K562 (cell line): ENCODE measurements around the gene CBFA2T3. TPM values are rescaled to one million over a fixed set of nuclear protein-coding genes. Genes with fewer than 3 reads are reported as not detected.
A peak's percentile ranks its signal among the peaks of the same experiment; 100 is the strongest.

ENCODE experiments used
- ATF1 ChIP-seq, 2 experiments: fragments of 450-650 bp in 1 of 2; IDR thresholded peaks; 2 replicates each; pipeline ENCODE4 v1.6.1; 2016; ENCODE audit warnings: missing compliant biosample characterization in 1 of 2, missing genetic modification characterization in 1 of 2
- BCLAF1 ChIP-seq, 2 experiments: fragments of 450-650 bp in 1 of 2; IDR thresholded peaks; 2 replicates each; pipeline ENCODE4 v1.6.1; 2011 to 2017; ENCODE audit warnings: low read depth in 2 of 2, antibody characterized with exemption in 1 of 2, borderline replicate concordance in 1 of 2, low read length in 1 of 2, mild to moderate bottlenecking in 1 of 2, mixed read lengths in 1 of 2; ENCODE audit not compliant: control insufficient read depth in 1 of 2
- CGGBP1 ChIP-seq: fragments of 250-450 bp; sonication (Bioruptor Pico); IDR thresholded peaks from 2 replicates; pipeline ENCODE4 v1.9.0; 2021; ENCODE audit warnings: mild to moderate bottlenecking
- CREM ChIP-seq: IDR thresholded peaks from 2 replicates; pipeline ENCODE4 v1.6.1; 2014; ENCODE audit warnings: antibody characterized with exemption, low read depth
- CSDE1 ChIP-seq, 2 experiments: fragments of 450-650 bp; IDR thresholded peaks; 2 replicates each; pipeline ENCODE4 v1.6.1; 2016; ENCODE audit warnings: mild to moderate bottlenecking in 1 of 2
- FOS ChIP-seq: IDR thresholded peaks from 3 replicates; pipeline ENCODE4 v1.6.1; 2011; ENCODE audit not compliant: insufficient read length; ENCODE audit errors: extremely low read depth
- HCFC1 ChIP-seq: IDR thresholded peaks from 2 replicates; pipeline ENCODE4 v1.6.1; 2012; ENCODE audit warnings: low read depth, low read length, improper control_type of control experiment
- HES1 ChIP-seq: fragments of 450-650 bp; IDR thresholded peaks from 2 replicates; pipeline ENCODE4 v1.6.1; 2016; ENCODE audit warnings: low read depth, mild to moderate bottlenecking, moderate library complexity
- KLF13 ChIP-seq: fragments of 450-650 bp; IDR thresholded peaks from 2 replicates; pipeline ENCODE4 v1.6.1; 2016; ENCODE audit warnings: missing genetic modification characterization, low read depth, mild to moderate bottlenecking, missing compliant biosample characterization, moderate library complexity, borderline replicate concordance
- MBD1 ChIP-seq: fragments of 250-450 bp; sonication (Bioruptor Pico); IDR thresholded peaks from 2 replicates; pipeline ENCODE4 v1.8.0; 2022; ENCODE audit warnings: inconsistent platforms
- NCOA4 ChIP-seq: fragments of 450-650 bp; IDR thresholded peaks from 2 replicates; pipeline ENCODE4 v1.6.1; 2018; ENCODE audit warnings: mild to moderate bottlenecking; ENCODE audit not compliant: partially characterized antibody
- PHB ChIP-seq: fragments of 250-450 bp; sonication (Bioruptor Pico); IDR thresholded peaks from 2 replicates; pipeline ENCODE4 v1.5.0; 2021
- SIN3B ChIP-seq: fragments of 450-650 bp; IDR thresholded peaks from 2 replicates; pipeline ENCODE4 v1.6.1; 2017; ENCODE audit warnings: low read depth, mild to moderate bottlenecking, moderate library complexity
- TAF15 ChIP-seq: fragments of 200-400 bp; formaldehyde crosslinking; IDR thresholded peaks from 2 replicates; pipeline ENCODE4 v1.6.1; 2017; ENCODE audit warnings: mild to moderate bottlenecking, low read depth, low read length, moderate library complexity
- TAF9B ChIP-seq: fragments of 450-650 bp; IDR thresholded peaks from 2 replicates; pipeline ENCODE4 v1.6.1; 2018; ENCODE audit warnings: mild to moderate bottlenecking; ENCODE audit not compliant: partially characterized antibody
- TEAD2 ChIP-seq: fragments of 450-650 bp; IDR thresholded peaks from 2 replicates; pipeline ENCODE4 v1.6.1; 2016; ENCODE audit warnings: missing genetic modification characterization, control low read depth, missing compliant biosample characterization
- ZBTB2 ChIP-seq: fragments of 450-650 bp; IDR thresholded peaks from 2 replicates; pipeline ENCODE4 v1.6.1; 2016; ENCODE audit warnings: antibody characterized with exemption
- ZFP1 ChIP-seq: fragments of 450-650 bp; formaldehyde crosslinking; IDR thresholded peaks from 2 replicates; pipeline ENCODE4 v1.4.0; 2020; ENCODE audit warnings: mild to moderate bottlenecking, mixed read lengths
- ZNF143 ChIP-seq: sonication (generic); formaldehyde crosslinking; IDR thresholded peaks from 2 replicates; pipeline ENCODE4 v1.9.0; 2022; ENCODE audit warnings: mild to moderate bottlenecking, missing genetic modification reagents
- ZNF217 ChIP-seq: sonication (generic); formaldehyde crosslinking; IDR thresholded peaks from 2 replicates; pipeline ENCODE4 v1.8.0; 2022; ENCODE audit warnings: mild to moderate bottlenecking, missing genetic modification reagents
- ZNF830 ChIP-seq: fragments of 250-450 bp; sonication (Bioruptor Pico); IDR thresholded peaks from 2 replicates; pipeline ENCODE4 v1.5.0; 2021; ENCODE audit warnings: mild to moderate bottlenecking
- polyA plus RNA-seq, 8 experiments: library from polyadenylated mRNA; depleted of rRNA in 4 of 8; stranded (reverse) in 5 of 8; unstranded in 3 of 8; fragments of >200 nt; fragmentation: Nextera tagmentation in 2 of 8; fragmentation: Illumina TruSeq in 1 of 8; extraction: Ambion mirVana in 2 of 8; extraction: Trizol in 1 of 8; gene quantifications; 2 replicates each; pipeline versions ENCODE4 v1.2.1 to v1.2.3, GENCODE V29; 2011 to 2014; ENCODE audit warnings: inconsistent platforms in 1 of 8, missing spikeins in 1 of 8
- total RNA-seq, 7 experiments: library from RNA; depleted of rRNA in 6 of 7; stranded (reverse); fragments of >200 nt in 6 of 7; fragmentation: Illumina TruSeq in 2 of 7; extraction: Trizol in 2 of 7; gene quantifications; 2 replicates each; pipeline versions ENCODE4 v1.2.1 to v1.2.3, GENCODE V29; 2011 to 2021; ENCODE audit warnings: low replicate concordance in 1 of 7

CBFA2T3 gene
- total and polyA plus RNA-seq, 9 of the 15 experiments (the other 6 are each of a cell fraction or from before 2014, with no cell fraction given) = 2.3 to 145 (median 6.7) TPM

GRCh38 chr16:88856828-88857727 lies 119.9 kb downstream of the CBFA2T3 start, which contains the start of the genes GALNS and TRAPPC2L (continued):
- no peak for TF ChIP-seq TEAD2 (tag)
- no peak for TF ChIP-seq ZFP1 (CRISPR knock-in tag)
- TF ChIP-seq KLF13 = peak; percentile 32; the same call in 1 of the 2 replicates
- TF ChIP-seq SIN3B = peak; percentile 98
- TF ChIP-seq ZBTB2 = no peak
- TF ChIP-seq HES1 = no peak
- TF ChIP-seq MBD1 = no peak
- peak; percentile 82 for TF ChIP-seq CREM
- 0 out of 2 replicates have a peak, but pooled peaks have one; percentile 55 for TF ChIP-seq ZNF830
- peak; percentile 72 for TF ChIP-seq TAF9B
- TF ChIP-seq TAF15 = no peak
- peak in 1 of 2 experiments; percentile 80; a peak in 1 of 4 replicates for TF ChIP-seq CSDE1 (IDR thresholded peaks at IDR 0.05)
- TF ChIP-seq BCLAF1 (IDR thresholded peaks at IDR 0.05; ENCODE audit: borderline replicate concordance in 1 of 2, control insufficient read depth in 1 of 2, low read depth in 2 of 2, low read length in 1 of 2) = no peak
- TF ChIP-seq ZNF217 (CRISPR knock-in tag) = no peak
- TF ChIP-seq CGGBP1 (CRISPR knock-in tag) = no peak
- no peak for TF ChIP-seq ZNF143 (CRISPR knock-in tag)
- no peak for TF ChIP-seq NCOA4
- peak; percentile 89 for TF ChIP-seq FOS
- TF ChIP-seq PHB (CRISPR knock-in tag) = peak; percentile 85; the same call in 1 of the 2 replicates
- TF ChIP-seq HCFC1 = peak; percentile 68
- TF ChIP-seq ATF1 (CRISPR knock-in tag; IDR thresholded peaks at IDR 0.05) = no peak
- TF ChIP-seq ATF1 (tag; IDR thresholded peaks at IDR 0.05) = peak; percentile 74
